T-helper 17 cell (primary cell): Measurements from ENCODE around the gene ATP5F1B. TPM values are rescaled to one million over a fixed set of nuclear protein-coding genes. Genes with fewer than 3 reads are reported as not detected.

Experiments used
- ATAC-seq: fragments of 150-1000 bp; cut with Tn5 transposase; 2 replicates; pipeline ENCODE4 v1.10.0; 2021; ENCODE audit warnings: mild to moderate bottlenecking, moderate library complexity
- DNase-seq, 3 donors: peaks; one replicate each; pipeline versions ENCODE4 v3.0.0 to v3.0.0-alpha.2; 2020 to 2021
- H3K9me3 ChIP-seq: one replicate; pipeline ENCODE4 v1.7.0; 2013; ENCODE audit warnings: low read length, mild to moderate bottlenecking; ENCODE audit not compliant: control insufficient read depth, poor library complexity, severe bottlenecking
- H3K27ac Mint-ChIP-seq: one replicate; pipeline ENCODE4 v1.8.0; 2022; ENCODE audit warnings: mild to moderate bottlenecking, moderate library complexity, mixed read lengths
- H3K27me3 Mint-ChIP-seq: one replicate; pipeline ENCODE4 v1.8.0; 2022; ENCODE audit warnings: mixed read lengths
- H3K36me3 Mint-ChIP-seq: one replicate; pipeline ENCODE4 v1.8.0; 2022; ENCODE audit warnings: low read depth, mixed read lengths
- H3K4me1 Mint-ChIP-seq: one replicate; pipeline ENCODE4 v1.8.0; 2022; ENCODE audit warnings: mild to moderate bottlenecking, mixed read lengths
- H3K4me3 Mint-ChIP-seq: one replicate; pipeline ENCODE4 v1.8.0; 2022; ENCODE audit warnings: mild to moderate bottlenecking, moderate library complexity, mixed read lengths
- total RNA-seq, 4 donors: library from RNA in 2 of 4; stranded (reverse) in 2 of 4; gene quantifications; one replicate each; pipeline ENCODE4 v1.2.3 and lab custom pipeline; 2022 to 2026

Gene ATP5F1B
- total RNA-seq, 2 donors from 2014 or later, result 297 to 299 TPM

- H3K4me3 Mint-ChIP-seq, result no peak overlapping the region
- peak; percentile 57 for ATAC-seq
- H3K4me1 Mint-ChIP-seq, result peaks cover 7% of the 10 kb centered on the region
- no peaks in the 10 kb centered on the region for H3K9me3 ChIP-seq
- H3K27me3 Mint-ChIP-seq, result no peaks in the 10 kb centered on the region
- H3K27ac Mint-ChIP-seq, result peak overlapping the region; percentile 16
- DNase-seq, result no peak
- H3K36me3 Mint-ChIP-seq, result no peaks in the 10 kb centered on the region
Measured at GRCh38 chr12:56590237-56590830, 55.5 kb downstream of the ATP5F1B start.

- Mint-ChIP-seq H3K4me1 (peaks cover 7% of the 10 kb centered on the region), H3K36me3 (no peaks in the 10 kb centered on the region), H3K4me3 (no peak overlapping the region), H3K27me3 (no peaks in the 10 kb centered on the region), H3K27ac (no peak overlapping the region)
- ATAC-seq, result no peak
- no peaks in the 10 kb centered on the region for H3K9me3 ChIP-seq
- no peak for DNase-seq
Measured at GRCh38 chr12:56589783-56590182, 56.0 kb downstream of the ATP5F1B start.

Other genes with a start within 250 kb of the ATP5F1B start
- gene TIMELESS, start 196.6 kb downstream of the ATP5F1B start, total RNA-seq, result 1 to 10 TPM; 5.0 to 5.1 TPM
- gene MIP, start 191.3 kb downstream of the ATP5F1B start, total RNA-seq, result not detected
- 1 to 10 TPM; 5.8 to 6.4 TPM for gene SPRYD4, start 177.4 kb downstream of the ATP5F1B start, total RNA-seq
- 1 to 10 TPM; 1.9 to 2.8 TPM for gene GLS2, start 157.8 kb downstream of the ATP5F1B start, total RNA-seq
- gene RBMS2, start 124.2 kb downstream of the ATP5F1B start, total RNA-seq, result 1 to 10 TPM; 2.1 to 3.0 TPM
- gene BAZ2A, start 15.7 kb downstream of the ATP5F1B start, total RNA-seq, result 100 to 1,000 TPM; 203 to 214 TPM
- 100 to 1,000 TPM; 124 to 127 TPM for gene PTGES3, start 42.3 kb upstream of the ATP5F1B start, total RNA-seq
- gene NACA, start 79.3 kb upstream of the ATP5F1B start, total RNA-seq, result 1,000 to 10,000 TPM; 1,068 to 1,135 TPM
- gene PRIM1, start 106.3 kb upstream of the ATP5F1B start, total RNA-seq, result 10 to 100 TPM; 11.3 to 14.4 TPM
- under 1 TPM in 1 of 2 donors, not detected in 1; 0.63 TPM for gene HSD17B6, start 117.3 kb upstream of the ATP5F1B start, total RNA-seq